HepG2 (cell line): ENCODE results near the gene ELK1. TPM values are rescaled to one million over a fixed set of nuclear protein-coding genes. Genes with fewer than 3 reads are reported as not detected.

ENCODE experiments used
- ATF3 ChIP-seq: sonication (generic); formaldehyde crosslinking; IDR thresholded peaks from 2 replicates; pipeline ENCODE4 v1.4.0; 2020; ENCODE audit warnings: missing genetic modification reagents
- CBX5 ChIP-seq: sonication (generic); formaldehyde crosslinking; IDR thresholded peaks from 2 replicates; pipeline ENCODE4 v1.4.0; 2020; ENCODE audit warnings: missing genetic modification reagents, borderline replicate concordance
- DMAP1 ChIP-seq: IDR thresholded peaks from 2 replicates; pipeline ENCODE4 v1.6.1; 2016
- ELF4 ChIP-seq: sonication (generic); formaldehyde crosslinking; IDR thresholded peaks from 2 replicates; pipeline ENCODE4 v1.5.0; 2020; ENCODE audit warnings: missing genetic modification reagents, mild to moderate bottlenecking, moderate library complexity, borderline replicate concordance
- KDM6A ChIP-seq: IDR thresholded peaks from 2 replicates; pipeline ENCODE4 v1.6.1; 2016; ENCODE audit warnings: low read depth
- LBX2 ChIP-seq: sonication (generic); formaldehyde crosslinking; IDR thresholded peaks from 2 replicates; pipeline ENCODE4 v1.5.0; 2020; ENCODE audit warnings: missing genetic modification reagents, mild to moderate bottlenecking, borderline replicate concordance
- PITX1 ChIP-seq: sonication (generic); formaldehyde crosslinking; IDR thresholded peaks from 2 replicates; pipeline ENCODE4 v1.5.1; 2020; ENCODE audit warnings: mild to moderate bottlenecking, missing genetic modification reagents
- PRPF4 ChIP-seq: fragments of 200-400 bp; formaldehyde crosslinking; IDR thresholded peaks from 2 replicates; pipeline ENCODE4 v1.6.1; 2016; ENCODE audit warnings: low read length, low read depth; ENCODE audit not compliant: poor library complexity, severe bottlenecking
- SIN3B ChIP-seq: fragments of 150-350 bp; IDR thresholded peaks from 2 replicates; pipeline ENCODE4 v1.6.1; 2014; ENCODE audit warnings: low read length
- TEAD2 ChIP-seq: sonication (generic); formaldehyde crosslinking; IDR thresholded peaks from 2 replicates; pipeline ENCODE4 v1.9.0; 2021; ENCODE audit warnings: missing genetic modification reagents
- WIZ ChIP-seq: sonication (generic); formaldehyde crosslinking; IDR thresholded peaks from 2 replicates; pipeline ENCODE4 v1.5.1; 2020; ENCODE audit warnings: mild to moderate bottlenecking, missing genetic modification reagents
- ZNF274 ChIP-seq: sonication (generic); formaldehyde crosslinking; IDR thresholded peaks from 2 replicates; pipeline ENCODE4 v1.5.1; 2020; ENCODE audit warnings: mild to moderate bottlenecking, missing genetic modification reagents
- ZNF343 ChIP-seq: sonication (generic); formaldehyde crosslinking; IDR thresholded peaks from 2 replicates; pipeline ENCODE4 v1.4.0; 2020; ENCODE audit warnings: mild to moderate bottlenecking, missing genetic modification reagents
- ZNF430 ChIP-seq: sonication (generic); formaldehyde crosslinking; IDR thresholded peaks from 2 replicates; pipeline ENCODE4 v1.9.0; 2021; ENCODE audit warnings: mild to moderate bottlenecking, missing genetic modification reagents
- ZNF570 ChIP-seq: sonication (generic); formaldehyde crosslinking; IDR thresholded peaks from 2 replicates; pipeline ENCODE4 v1.4.0; 2020; ENCODE audit warnings: mild to moderate bottlenecking, missing genetic modification reagents, borderline replicate concordance
- ZNF709 ChIP-seq: sonication (generic); formaldehyde crosslinking; IDR thresholded peaks from 2 replicates; pipeline ENCODE4 v1.5.0; 2020; ENCODE audit warnings: mild to moderate bottlenecking, missing genetic modification reagents
- polyA plus RNA-seq, 8 experiments: library from polyadenylated mRNA; depleted of rRNA in 3 of 8; stranded (reverse) in 7 of 8; unstranded in 1 of 8; fragments of >200 nt; fragmentation: Illumina TruSeq in 4 of 8; extraction: Trizol in 4 of 8; gene quantifications; 2 replicates each; pipeline versions ENCODE4 v1.2.1 to v1.2.3, GENCODE V29; 2011 to 2016; ENCODE audit warnings: low read depth in 4 of 8, missing spikeins in 1 of 8, mixed read lengths in 1 of 8; ENCODE audit not compliant: insufficient read depth in 1 of 8
- total RNA-seq, 5 experiments: library from RNA; depleted of rRNA; stranded (reverse); fragments of >200 nt; fragmentation: Illumina TruSeq; extraction: Trizol; gene quantifications; 2 replicates each; pipeline ENCODE4 v1.2.3, GENCODE V29; 2016; ENCODE audit warnings: low read depth in 1 of 5
- TF ChIP-seq, protein P1 (sequence below): sonication (generic); formaldehyde crosslinking; IDR thresholded peaks from 2 replicates; pipeline ENCODE4 v1.4.0; 2020; ENCODE audit warnings: missing genetic modification reagents, borderline replicate concordance
- TF ChIP-seq, protein P2 (sequence below): sonication (generic); formaldehyde crosslinking; IDR thresholded peaks from 2 replicates; pipeline ENCODE4 v1.8.1; 2023; ENCODE audit warnings: mild to moderate bottlenecking, missing genetic modification reagents
- TF ChIP-seq, protein P3 (sequence below): IDR thresholded peaks from 2 replicates; pipeline ENCODE4 v1.6.1; 2018; ENCODE audit warnings: missing genetic modification reagents
- TF ChIP-seq, protein P4 (sequence below): sonication (generic); formaldehyde crosslinking; IDR thresholded peaks from 2 replicates; pipeline ENCODE4 v1.4.0; 2020; ENCODE audit warnings: low read depth, mild to moderate bottlenecking, missing genetic modification reagents

Gene ELK1
- total and polyA plus RNA-seq, 2 of the 13 experiments (the other 11 are each of a cell fraction or from before 2014, with no cell fraction given): 4.3 to 7.2 TPM

DNA sequence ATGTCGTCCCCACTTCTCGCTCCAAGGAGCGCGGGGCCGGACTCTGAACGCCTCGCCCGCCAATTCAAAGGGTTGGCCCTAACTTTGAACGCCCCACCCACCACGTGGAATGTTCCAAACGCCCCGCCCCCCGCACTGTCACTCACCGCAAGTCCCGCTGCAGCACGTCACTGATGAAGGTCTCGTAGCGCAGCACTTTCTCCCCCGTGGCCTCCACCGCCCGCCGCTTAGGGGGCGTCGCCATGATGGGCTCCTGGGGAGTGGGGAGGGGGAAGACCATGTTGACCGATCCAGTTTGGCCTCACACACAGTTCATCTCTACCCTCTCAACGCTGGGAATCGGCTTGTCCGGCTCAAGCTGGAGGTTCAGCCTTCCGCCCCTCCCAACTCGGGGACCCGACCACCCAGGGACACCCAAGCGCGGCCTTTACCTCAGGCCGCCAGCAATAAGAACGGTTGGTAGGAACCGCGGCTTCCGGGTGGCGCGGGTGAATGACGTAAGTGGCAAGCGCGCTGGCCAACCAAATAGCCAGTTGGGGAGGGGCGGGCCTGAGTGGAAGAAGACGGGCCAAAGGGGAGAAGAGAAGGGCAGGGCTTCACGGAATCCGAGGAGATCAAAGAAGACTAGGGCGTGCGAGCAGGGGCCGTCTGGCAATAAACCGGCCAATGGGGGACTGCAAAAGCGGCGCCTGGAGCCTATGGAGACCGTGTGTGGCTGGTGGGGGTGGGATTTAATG, 8.5 kb upstream of the ELK1 start, which contains the start of gene UXT (continued):
- TF ChIP-seq PRPF4 (no peak), TEAD2 (CRISPR knock-in tag) (no peak), ATF3 (CRISPR knock-in tag) (no peak), SIN3B (0 out of 2 replicates have a peak, but pooled peaks have one; percentile 26), ZNF709 (CRISPR knock-in tag) (peak; percentile 52; the same call in 1 of the 2 replicates), ZNF430 (CRISPR knock-in tag) (no peak), ZNF274 (CRISPR knock-in tag) (peak; percentile 42; the same call in 1 of the 2 replicates), PITX1 (peak; percentile 30; the same call in 1 of the 2 replicates), KDM6A (CRISPR knock-in tag) (no peak), ELF4 (CRISPR knock-in tag) (peak; percentile 74; the same call in 1 of the 2 replicates), LBX2 (no peak), ZNF570 (CRISPR knock-in tag) (no peak), CBX5 (no peak), WIZ (CRISPR knock-in tag) (no peak), ZNF343 (CRISPR knock-in tag) (0 out of 2 replicates have a peak, but pooled peaks have one; percentile 35), DMAP1 (peak; percentile 61; the same call in 1 of the 2 replicates)
- TF ChIP-seq, protein P1, sequence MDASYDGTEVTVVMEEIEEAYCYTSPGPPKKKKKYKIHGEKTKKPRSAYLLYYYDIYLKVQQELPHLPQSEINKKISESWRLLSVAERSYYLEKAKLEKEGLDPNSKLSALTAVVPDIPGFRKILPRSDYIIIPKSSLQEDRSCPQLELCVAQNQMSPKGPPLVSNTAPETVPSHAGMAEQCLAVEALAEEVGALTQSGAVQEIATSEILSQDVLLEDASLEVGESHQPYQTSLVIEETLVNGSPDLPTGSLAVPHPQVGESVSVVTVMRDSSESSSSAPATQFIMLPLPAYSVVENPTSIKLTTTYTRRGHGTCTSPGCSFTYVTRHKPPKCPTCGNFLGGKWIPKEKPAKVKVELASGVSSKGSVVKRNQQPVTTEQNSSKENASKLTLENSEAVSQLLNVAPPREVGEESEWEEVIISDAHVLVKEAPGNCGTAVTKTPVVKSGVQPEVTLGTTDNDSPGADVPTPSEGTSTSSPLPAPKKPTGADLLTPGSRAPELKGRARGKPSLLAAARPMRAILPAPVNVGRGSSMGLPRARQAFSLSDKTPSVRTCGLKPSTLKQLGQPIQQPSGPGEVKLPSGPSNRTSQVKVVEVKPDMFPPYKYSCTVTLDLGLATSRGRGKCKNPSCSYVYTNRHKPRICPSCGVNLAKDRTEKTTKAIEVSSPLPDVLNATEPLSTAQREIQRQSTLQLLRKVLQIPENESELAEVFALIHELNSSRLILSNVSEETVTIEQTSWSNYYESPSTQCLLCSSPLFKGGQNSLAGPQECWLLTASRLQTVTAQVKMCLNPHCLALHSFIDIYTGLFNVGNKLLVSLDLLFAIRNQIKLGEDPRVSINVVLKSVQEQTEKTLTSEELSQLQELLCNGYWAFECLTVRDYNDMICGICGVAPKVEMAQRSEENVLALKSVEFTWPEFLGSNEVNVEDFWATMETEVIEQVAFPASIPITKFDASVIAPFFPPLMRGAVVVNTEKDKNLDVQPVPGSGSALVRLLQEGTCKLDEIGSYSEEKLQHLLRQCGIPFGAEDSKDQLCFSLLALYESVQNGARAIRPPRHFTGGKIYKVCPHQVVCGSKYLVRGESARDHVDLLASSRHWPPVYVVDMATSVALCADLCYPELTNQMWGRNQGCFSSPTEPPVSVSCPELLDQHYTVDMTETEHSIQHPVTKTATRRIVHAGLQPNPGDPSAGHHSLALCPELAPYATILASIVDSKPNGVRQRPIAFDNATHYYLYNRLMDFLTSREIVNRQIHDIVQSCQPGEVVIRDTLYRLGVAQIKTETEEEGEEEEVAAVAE (CRISPR knock-in tag): peak; percentile 62; the same call in 1 of the 2 replicates
- TF ChIP-seq, protein P2, sequence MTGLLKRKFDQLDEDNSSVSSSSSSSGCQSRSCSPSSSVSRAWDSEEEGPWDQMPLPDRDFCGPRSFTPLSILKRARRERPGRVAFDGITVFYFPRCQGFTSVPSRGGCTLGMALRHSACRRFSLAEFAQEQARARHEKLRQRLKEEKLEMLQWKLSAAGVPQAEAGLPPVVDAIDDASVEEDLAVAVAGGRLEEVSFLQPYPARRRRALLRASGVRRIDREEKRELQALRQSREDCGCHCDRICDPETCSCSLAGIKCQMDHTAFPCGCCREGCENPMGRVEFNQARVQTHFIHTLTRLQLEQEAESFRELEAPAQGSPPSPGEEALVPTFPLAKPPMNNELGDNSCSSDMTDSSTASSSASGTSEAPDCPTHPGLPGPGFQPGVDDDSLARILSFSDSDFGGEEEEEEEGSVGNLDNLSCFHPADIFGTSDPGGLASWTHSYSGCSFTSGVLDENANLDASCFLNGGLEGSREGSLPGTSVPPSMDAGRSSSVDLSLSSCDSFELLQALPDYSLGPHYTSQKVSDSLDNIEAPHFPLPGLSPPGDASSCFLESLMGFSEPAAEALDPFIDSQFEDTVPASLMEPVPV (CRISPR knock-in tag): no peak
- TF ChIP-seq, protein P3, sequence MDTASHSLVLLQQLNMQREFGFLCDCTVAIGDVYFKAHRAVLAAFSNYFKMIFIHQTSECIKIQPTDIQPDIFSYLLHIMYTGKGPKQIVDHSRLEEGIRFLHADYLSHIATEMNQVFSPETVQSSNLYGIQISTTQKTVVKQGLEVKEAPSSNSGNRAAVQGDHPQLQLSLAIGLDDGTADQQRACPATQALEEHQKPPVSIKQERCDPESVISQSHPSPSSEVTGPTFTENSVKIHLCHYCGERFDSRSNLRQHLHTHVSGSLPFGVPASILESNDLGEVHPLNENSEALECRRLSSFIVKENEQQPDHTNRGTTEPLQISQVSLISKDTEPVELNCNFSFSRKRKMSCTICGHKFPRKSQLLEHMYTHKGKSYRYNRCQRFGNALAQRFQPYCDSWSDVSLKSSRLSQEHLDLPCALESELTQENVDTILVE (CRISPR knock-in tag): peak; percentile 34; the same call in 1 of the 2 replicates
- TF ChIP-seq, protein P4, sequence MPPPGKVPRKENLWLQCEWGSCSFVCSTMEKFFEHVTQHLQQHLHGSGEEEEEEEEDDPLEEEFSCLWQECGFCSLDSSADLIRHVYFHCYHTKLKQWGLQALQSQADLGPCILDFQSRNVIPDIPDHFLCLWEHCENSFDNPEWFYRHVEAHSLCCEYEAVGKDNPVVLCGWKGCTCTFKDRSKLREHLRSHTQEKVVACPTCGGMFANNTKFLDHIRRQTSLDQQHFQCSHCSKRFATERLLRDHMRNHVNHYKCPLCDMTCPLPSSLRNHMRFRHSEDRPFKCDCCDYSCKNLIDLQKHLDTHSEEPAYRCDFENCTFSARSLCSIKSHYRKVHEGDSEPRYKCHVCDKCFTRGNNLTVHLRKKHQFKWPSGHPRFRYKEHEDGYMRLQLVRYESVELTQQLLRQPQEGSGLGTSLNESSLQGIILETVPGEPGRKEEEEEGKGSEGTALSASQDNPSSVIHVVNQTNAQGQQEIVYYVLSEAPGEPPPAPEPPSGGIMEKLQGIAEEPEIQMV: no peak
